GM18867 (cell line): ENCODE results near the gene DNAH11.

Source experiments
- ATAC-seq: cut with Tn5 transposase; IDR thresholded peaks from one replicate; pipeline ENCODE4 v1.9.1; 2021; ENCODE audit warnings: mild to moderate bottlenecking, moderate library complexity; ENCODE audit not compliant: unreplicated experiment

The DNAH11 gene

GRCh38 chr7:21947946-21948345, 405.1 kb downstream of the DNAH11 start:
- no peak for ATAC-seq

- no peak for ATAC-seq
These were observed 405.5 kb downstream of the DNAH11 start for GRCh38 chr7:21948364-21948763.

- ATAC-seq = no peak
These were observed 406.2 kb downstream of the DNAH11 start for GRCh38 chr7:21948887-21949540.
